OCI-LY7 (cell line): ENCODE measurements around the gene CLDN4. TPM values are rescaled to one million over a fixed set of nuclear protein-coding genes. Genes with fewer than 3 reads are reported as not detected.

Experiments
- BruUV-seq: library from RNA; stranded (reverse); fragments of 400-500 nt; replicated peaks from 2 replicates; lab custom pipeline; 2021; lab: Mats Ljungman, UMichigan
- CTCF ChIA-PET: fragments of 300-600 bp; sonication (Branson Sonifier 250); formaldehyde crosslinking; loops from one replicate; lab custom pipeline; 2022; ENCODE audit warnings: antibody characterized with exemption; ENCODE audit not compliant: unreplicated experiment; lab: Charles Lee
- POLR2A ChIA-PET: fragments of 300-600 bp; sonication (Branson Sonifier 250); formaldehyde crosslinking; loops from one replicate; lab custom pipeline; 2022; ENCODE audit warnings: antibody characterized with exemption; lab: Charles Lee
- DNase-seq: peaks from one replicate; pipeline ENCODE4 v3.0.0-alpha.2; 2015; ENCODE audit warnings: low spot score
- H2AFZ ChIP-seq: fragments of 200-600 bp; sonication (generic), shearing (Covaris generic); 2 replicates; pipeline ENCODE4 v1.6.1; 2014; ENCODE audit warnings: mild to moderate bottlenecking, antibody characterized with exemption, low read length, moderate library complexity
- H3K27ac ChIP-seq: fragments of 200-600 bp; sonication (generic); 2 replicates; pipeline ENCODE4 v1.5.1; 2014; ENCODE audit warnings: mixed run types, low read depth, mild to moderate bottlenecking, moderate library complexity, low read length, inconsistent platforms; ENCODE audit not compliant: poor library complexity, severe bottlenecking
- H3K36me3 ChIP-seq: fragments of 200-600 bp; sonication (generic); 2 replicates; pipeline ENCODE4 v1.6.1; 2014; ENCODE audit warnings: mild to moderate bottlenecking, antibody characterized with exemption, low read length, moderate library complexity, mixed read lengths; ENCODE audit not compliant: insufficient read depth
- H3K4me1 ChIP-seq: fragments of 200-600 bp; sonication (generic); 2 replicates; pipeline ENCODE4 v1.5.1; 2014; ENCODE audit warnings: mild to moderate bottlenecking, low read length; ENCODE audit not compliant: insufficient read depth, poor library complexity, severe bottlenecking
- H3K4me2 ChIP-seq: fragments of 200-600 bp; sonication (generic); 2 replicates; pipeline ENCODE4 v1.6.1; 2014; ENCODE audit warnings: mild to moderate bottlenecking, low read length
- H3K4me3 ChIP-seq: fragments of 200-600 bp; sonication (generic); 2 replicates; pipeline ENCODE4 v1.5.1; 2014; ENCODE audit warnings: mild to moderate bottlenecking, low read depth, low read length; ENCODE audit not compliant: poor library complexity, severe bottlenecking
- H3K79me2 ChIP-seq: fragments of 200-600 bp; sonication (generic); 2 replicates; pipeline ENCODE4 v1.6.1; 2016; ENCODE audit warnings: low read depth, mild to moderate bottlenecking, low read length, moderate library complexity, mixed read lengths; ENCODE audit not compliant: insufficient read depth
- H3K9me2 ChIP-seq: fragments of 200-600 bp; sonication (generic); 2 replicates; pipeline ENCODE4 v1.6.1; 2016; ENCODE audit warnings: mild to moderate bottlenecking, low read length, mixed read lengths; ENCODE audit not compliant: insufficient read depth
- H3K9me3 ChIP-seq: fragments of 200-600 bp; sonication (generic); 2 replicates; pipeline ENCODE4 v1.6.1; 2014; ENCODE audit warnings: mild to moderate bottlenecking, mixed run types, low read length, mixed read lengths
- H4K20me1 ChIP-seq: fragments of 200-600 bp; sonication (generic); 2 replicates; pipeline ENCODE4 v1.6.1; 2014; ENCODE audit warnings: mild to moderate bottlenecking, antibody characterized with exemption, low read length, moderate library complexity, mixed read lengths; ENCODE audit not compliant: insufficient read depth
- EZH2phosphoT487 ChIP-seq: fragments of 200-600 bp; sonication (generic); IDR thresholded peaks from 2 replicates; pipeline ENCODE4 v1.6.1; 2018; ENCODE audit warnings: low read depth, borderline replicate concordance, mild to moderate bottlenecking, mixed run types, antibody characterized with exemption, low read length, moderate library complexity, mixed read lengths
- intact Hi-C: fragments of 100-400 bp; cut with micrococcal nuclease; formaldehyde crosslinking; loops from one replicate; pipeline ENCODE4 v1.10.0; 2022; ENCODE audit not compliant: unreplicated experiment
- total RNA-seq, 2 experiments: library from RNA; depleted of rRNA in 1 of 2; stranded (reverse); fragments of >200 nt in 1 of 2; shearing (Covaris generic) in 1 of 2; gene quantifications; 2 replicates each; pipeline ENCODE4 v1.2.3, GENCODE V29; 2014 to 2022
- TF ChIP-seq, protein P1 (sequence below): fragments of 200-600 bp; sonication (generic); conservative IDR thresholded peaks from 2 replicates; pipeline ENCODE4 v1.5.1; 2014; ENCODE audit warnings: mild to moderate bottlenecking, antibody characterized with exemption, low read length, moderate library complexity, mixed read lengths

CLDN4 gene
- total RNA-seq, 2 experiments from 2014 or later, result 0.13 to 1.0 TPM

DNA sequence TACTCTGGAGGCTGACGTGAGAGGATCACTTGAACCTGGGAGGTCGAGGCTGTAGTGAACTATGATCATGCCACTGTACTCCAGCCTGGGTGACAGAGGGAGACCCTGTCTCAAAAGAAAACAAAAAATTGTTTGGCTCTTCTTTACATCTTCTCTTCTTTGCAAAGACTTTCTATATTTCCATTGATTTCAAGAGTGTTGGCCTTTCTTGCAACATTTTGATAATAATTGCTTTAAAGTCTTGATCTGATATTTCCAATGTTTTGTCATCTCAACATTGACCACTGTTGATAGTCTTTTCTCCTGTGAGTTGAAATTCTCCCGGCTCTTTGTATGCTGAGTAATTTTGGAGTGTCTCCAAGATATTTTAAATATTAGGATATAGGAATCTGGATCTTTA, 17.8 kb upstream of the CLDN4 start:
- no peak overlapping the region for H3K27ac ChIP-seq
- H3K4me2 ChIP-seq, result no peak overlapping the region
- BruUV-seq, result no TSS peak
- H3K4me1 ChIP-seq, result no peaks in the 10 kb centered on the region
- no peaks in the 10 kb centered on the region for H4K20me1 ChIP-seq
- H3K9me3 ChIP-seq, result no peaks in the 10 kb centered on the region
- H2AFZ ChIP-seq, result no peak overlapping the region
- CTCF ChIA-PET, result no interaction called here
- POLR2A ChIA-PET, result no interaction called here
- no peak for TF ChIP-seq EZH2phosphoT487
- TF ChIP-seq, protein P1, sequence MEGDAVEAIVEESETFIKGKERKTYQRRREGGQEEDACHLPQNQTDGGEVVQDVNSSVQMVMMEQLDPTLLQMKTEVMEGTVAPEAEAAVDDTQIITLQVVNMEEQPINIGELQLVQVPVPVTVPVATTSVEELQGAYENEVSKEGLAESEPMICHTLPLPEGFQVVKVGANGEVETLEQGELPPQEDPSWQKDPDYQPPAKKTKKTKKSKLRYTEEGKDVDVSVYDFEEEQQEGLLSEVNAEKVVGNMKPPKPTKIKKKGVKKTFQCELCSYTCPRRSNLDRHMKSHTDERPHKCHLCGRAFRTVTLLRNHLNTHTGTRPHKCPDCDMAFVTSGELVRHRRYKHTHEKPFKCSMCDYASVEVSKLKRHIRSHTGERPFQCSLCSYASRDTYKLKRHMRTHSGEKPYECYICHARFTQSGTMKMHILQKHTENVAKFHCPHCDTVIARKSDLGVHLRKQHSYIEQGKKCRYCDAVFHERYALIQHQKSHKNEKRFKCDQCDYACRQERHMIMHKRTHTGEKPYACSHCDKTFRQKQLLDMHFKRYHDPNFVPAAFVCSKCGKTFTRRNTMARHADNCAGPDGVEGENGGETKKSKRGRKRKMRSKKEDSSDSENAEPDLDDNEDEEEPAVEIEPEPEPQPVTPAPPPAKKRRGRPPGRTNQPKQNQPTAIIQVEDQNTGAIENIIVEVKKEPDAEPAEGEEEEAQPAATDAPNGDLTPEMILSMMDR, result no peak
- H3K79me2 ChIP-seq, result no peaks in the 10 kb centered on the region
- no peak overlapping the region for H3K4me3 ChIP-seq
- DNase-seq, result no peak
- no peaks in the 10 kb centered on the region for H3K36me3 ChIP-seq
- intact Hi-C loops, result no loop called here
- no peaks in the 10 kb centered on the region for H3K9me2 ChIP-seq

DNA sequence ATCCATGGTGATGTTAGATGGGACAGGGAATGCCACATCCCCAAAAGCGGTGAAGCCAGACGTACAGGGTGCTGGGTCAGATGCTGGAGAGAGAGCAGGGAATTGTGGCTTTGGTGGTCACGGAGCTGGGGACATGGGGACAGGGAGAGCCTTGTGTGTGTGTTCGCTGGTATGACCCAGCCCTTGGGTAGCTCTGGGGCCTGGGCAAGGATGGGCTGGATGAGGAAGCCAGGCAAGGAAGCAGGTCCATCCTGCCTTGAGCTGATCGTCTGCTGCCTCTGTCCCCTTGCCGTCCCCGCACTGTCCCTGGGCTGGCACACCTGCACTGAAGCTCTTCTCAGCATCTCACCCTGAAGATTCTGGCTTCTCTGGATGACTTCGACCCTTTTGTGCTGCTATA, 15.4 kb upstream of the CLDN4 start:
- no peaks in the 10 kb centered on the region for H3K79me2 ChIP-seq
- H3K36me3 ChIP-seq, result no peaks in the 10 kb centered on the region
- intact Hi-C loops, result no loop called here
- H3K4me2 ChIP-seq, result no peak overlapping the region
- no peaks in the 10 kb centered on the region for H4K20me1 ChIP-seq
- BruUV-seq, result no TSS peak
- H2AFZ ChIP-seq, result no peak overlapping the region
- TF ChIP-seq, protein P1, result no peak
- no peak for TF ChIP-seq EZH2phosphoT487
- H3K27ac ChIP-seq, result no peak overlapping the region
- H3K9me3 ChIP-seq, result no peaks in the 10 kb centered on the region
- no peak overlapping the region for H3K4me3 ChIP-seq
- no peak for DNase-seq
- POLR2A ChIA-PET, result interaction anchor here (0.5 to 0.7 kb wide), 3 partner anchors 12 to 148 kb away, joined by 3 read pairs; no protein-coding TSS in a partner anchor
- CTCF ChIA-PET, result no interaction called here
- H3K9me2 ChIP-seq, result no peaks in the 10 kb centered on the region
- no peaks in the 10 kb centered on the region for H3K4me1 ChIP-seq

DNA sequence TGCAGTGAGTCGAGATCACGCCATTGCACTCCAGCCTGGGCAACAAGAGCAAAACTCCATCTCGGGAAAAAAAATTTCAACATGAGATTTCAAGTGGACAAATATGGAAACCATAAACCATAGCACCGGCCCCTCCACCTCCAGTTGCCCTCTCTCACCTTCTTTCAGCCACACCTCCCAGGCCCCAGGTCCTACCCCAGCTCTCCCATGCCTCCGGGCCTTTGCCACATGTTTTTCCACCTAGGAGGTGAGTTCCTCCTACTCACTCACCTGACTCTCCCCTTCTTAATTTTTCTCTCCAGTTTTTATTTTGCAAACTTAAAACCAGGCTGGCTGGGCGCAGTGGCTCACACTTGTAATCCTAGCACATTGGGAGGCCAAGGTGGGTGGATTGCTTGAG, 13.7 kb upstream of the CLDN4 start:
- H3K27ac ChIP-seq, result no peak overlapping the region
- no peak overlapping the region for H2AFZ ChIP-seq
- no peaks in the 10 kb centered on the region for H3K4me1 ChIP-seq
- H3K4me2 ChIP-seq, result no peak overlapping the region
- no peaks in the 10 kb centered on the region for H3K9me2 ChIP-seq
- BruUV-seq, result no TSS peak
- no peaks in the 10 kb centered on the region for H3K36me3 ChIP-seq
- no peaks in the 10 kb centered on the region for H3K79me2 ChIP-seq
- ChIA-PET POLR2A (no interaction called here), CTCF (no interaction called here)
- no peak for DNase-seq
- no peak overlapping the region for H3K4me3 ChIP-seq
- TF ChIP-seq EZH2phosphoT487, result no peak
- TF ChIP-seq, protein P1, result no peak
- H3K9me3 ChIP-seq, result no peaks in the 10 kb centered on the region
- H4K20me1 ChIP-seq, result no peaks in the 10 kb centered on the region
- intact Hi-C loops, result no loop called here
